PC-9 (cell line): ENCODE results near the gene PLEKHA5.

ENCODE experiments used
- CTCF ChIP-seq: fragments of 200-600 bp; sonication (generic); conservative IDR thresholded peaks from 2 replicates; pipeline ENCODE4 v1.6.1; 2017; ENCODE audit warnings: mixed run types, antibody characterized with exemption, mild to moderate bottlenecking, moderate library complexity
- EZH2 ChIP-seq: fragments of 200-600 bp; sonication (generic); IDR thresholded peaks from 2 replicates; pipeline ENCODE4 v1.8.0; 2017; ENCODE audit warnings: antibody characterized with exemption, low read depth

- TF ChIP-seq CTCF: no peak
- TF ChIP-seq EZH2: no peak
These were observed 85.6 kb downstream of the PLEKHA5 start for GRCh38 chr12:19215115-19215514.
